SKM-1 treated with dmso at 0.1 percent for 144 hours (cell line): Measurements from ENCODE around the gene PCDHA1.

Source experiments
- DNase-seq: peaks from one replicate; lab custom pipeline; 2025; ENCODE audit not compliant: unreplicated experiment; lab: John Stamatoyannopoulos, UW

The PCDHA1 gene

DNA sequence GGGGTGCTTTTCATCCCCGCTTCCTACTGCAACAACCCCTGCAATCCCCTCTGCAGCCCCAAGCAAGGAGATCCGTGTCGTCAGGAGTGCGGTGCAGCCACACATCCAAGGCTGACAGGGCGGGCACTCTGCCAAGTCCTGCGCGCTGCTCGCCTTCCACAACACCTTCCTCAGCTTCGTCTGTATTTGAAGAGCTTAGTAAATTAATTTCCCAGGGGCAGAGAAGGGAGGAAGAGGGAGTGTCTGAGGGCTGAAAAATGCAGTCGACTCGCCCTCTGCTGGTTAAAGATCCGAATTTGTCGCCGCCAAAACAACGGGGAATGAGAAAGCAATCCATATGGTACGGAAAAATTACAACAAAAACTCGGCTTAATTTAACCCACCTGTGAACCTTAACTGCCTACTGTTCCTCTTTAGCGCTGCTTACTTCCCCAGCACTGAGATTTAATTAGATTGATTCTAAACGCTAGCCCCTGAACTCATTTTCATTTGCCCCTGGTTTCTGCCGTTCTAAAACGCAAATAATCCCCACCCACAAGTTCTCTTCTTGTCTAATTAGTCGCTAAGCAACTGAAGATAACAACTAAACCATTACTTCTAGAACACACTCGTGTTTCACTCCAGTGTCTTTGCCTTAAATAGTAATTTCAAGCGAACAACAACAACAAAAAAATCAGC lies 254.3 kb downstream of the PCDHA1 start:
- DNase-seq, result no peak

DNA sequence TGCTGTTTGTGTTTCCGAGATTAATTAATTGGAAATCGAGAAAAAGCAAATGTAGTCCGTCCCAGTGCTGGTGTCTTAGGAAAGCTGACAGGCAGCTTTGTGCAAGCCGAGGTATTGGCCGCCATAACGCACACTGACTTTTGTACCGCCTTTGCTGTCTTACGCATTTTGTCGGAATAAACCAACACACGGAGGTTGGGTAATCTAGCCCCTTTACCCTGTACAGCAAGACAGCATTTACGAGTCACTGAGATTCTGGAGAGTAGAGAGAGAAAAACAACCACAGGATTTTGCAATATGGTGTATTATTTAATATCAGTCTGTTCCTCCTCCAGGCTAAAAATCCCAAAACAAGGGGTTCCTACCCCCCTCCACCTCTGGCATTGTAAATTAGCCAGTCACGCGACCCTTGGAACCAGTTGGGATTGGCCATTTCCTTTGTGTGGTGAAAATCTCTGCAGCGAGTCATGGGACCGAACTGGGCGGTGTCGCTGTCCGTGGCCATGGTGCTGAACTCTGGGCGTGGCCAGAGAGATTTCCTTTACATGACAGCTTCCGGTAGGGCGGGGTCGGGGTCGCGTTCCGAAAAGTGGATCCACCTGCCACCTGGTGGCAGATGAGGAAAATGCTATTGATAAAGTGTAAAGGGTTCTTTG lies 255.0 kb downstream of the PCDHA1 start:
- DNase-seq, result peak; percentile 54

DNA sequence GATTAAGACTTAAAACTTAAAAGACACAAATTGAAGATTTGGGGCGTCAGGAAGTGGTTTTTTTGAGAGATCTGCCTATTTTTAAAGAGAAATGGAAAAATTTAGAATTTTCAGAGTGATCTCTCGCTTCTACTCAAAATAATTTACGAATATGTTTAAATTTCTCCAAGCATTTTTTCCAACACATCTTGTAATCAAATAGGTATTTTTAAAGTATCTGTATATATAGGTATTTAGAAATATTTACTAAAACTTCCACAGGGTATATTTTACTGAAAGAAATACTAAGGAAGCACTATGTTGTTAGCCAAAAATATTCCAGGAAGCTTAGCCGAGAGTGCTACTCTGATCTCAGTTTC lies 255.5 kb downstream of the PCDHA1 start:
- no peak for DNase-seq

DNA sequence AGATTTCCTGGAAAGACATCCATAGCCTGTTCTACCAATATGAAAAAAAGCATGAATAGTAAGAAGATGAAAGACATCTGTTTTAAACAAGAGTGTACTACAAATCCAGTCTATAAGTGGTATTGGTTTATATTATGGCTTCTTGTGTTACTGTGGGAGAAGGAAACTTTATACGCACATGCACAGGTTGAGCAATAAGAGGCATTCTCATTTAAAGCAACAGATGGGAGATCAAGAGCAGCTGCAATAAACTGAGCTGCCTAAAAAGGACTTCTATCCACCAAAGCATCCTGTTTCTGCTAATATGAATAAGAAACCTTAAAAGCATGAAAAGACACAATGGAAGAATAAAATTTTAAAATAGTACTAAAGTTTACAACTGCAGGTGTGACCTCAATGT lies 256.6 kb downstream of the PCDHA1 start:
- no peak for DNase-seq

DNA sequence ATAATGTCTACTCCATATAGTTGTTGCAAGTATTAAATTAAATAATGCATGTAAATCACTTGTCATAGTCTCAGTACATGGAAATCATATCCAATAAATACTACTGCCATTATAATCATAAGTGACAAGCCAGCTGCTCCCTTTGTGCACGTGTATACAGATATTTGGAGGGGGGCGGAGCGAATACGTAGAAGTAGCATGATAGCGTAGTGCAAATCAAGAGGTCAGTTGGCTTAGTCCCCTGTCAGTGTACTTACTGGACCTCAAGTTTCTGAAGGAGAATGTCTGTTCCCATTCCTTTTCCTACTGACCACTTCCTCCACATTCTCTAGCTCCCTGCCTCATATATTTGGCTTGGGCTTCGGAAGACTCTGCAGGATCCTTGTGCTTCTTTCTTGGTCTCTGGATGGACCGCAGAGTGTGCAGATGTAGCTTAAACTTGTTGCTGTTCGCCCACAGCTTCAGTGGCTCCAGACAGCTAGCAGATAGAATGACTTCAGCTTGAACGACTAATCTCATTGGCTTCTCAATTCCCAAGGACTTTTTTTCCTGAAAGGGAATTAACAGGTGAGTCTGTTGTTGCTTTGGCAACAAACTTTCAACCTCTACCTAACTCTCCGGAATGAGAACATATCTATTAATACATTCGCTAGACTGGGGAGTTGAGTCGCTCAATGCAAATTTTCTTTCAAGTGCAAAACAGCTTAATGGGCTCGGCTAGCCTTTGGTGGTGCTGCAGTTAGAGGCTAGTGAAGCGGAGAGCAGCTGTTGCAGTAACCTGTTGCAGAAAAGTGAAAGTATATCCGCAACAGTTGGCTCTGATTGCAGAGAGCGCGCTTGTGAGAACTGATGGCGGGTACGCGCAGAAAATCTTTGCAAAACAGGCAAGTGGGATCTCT lies 264.9 kb downstream of the PCDHA1 start, which contains the start of gene PCDHB1:
Gene PCDHB1, plus strand, starts transcription at position 753 of the 899 bp plus-strand sequence. Its CDS starts 97 bp downstream, at position 850.
- no peak for DNase-seq

DNA sequence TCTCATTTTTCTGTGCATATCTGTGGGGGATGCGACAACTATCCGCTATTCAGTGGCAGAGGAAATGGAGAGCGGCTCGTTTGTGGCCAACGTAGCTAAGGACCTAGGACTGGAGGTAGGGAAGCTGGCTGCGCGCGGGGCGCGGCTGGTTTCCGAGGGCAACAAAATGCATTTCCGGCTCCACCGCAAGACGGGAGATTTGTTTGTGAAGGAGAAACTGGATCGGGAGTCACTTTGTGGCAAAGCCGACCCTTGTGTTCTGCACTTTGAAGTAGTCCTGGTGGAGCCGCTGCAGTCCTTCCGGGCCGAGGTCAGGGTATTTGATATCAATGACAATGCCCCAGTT lies 265.6 kb downstream of the PCDHA1 start:
- DNase-seq, result no peak
